Measurements from ENCODE around the gene ERBB4. TPM values are rescaled to one million over a fixed set of nuclear protein-coding genes. Genes with fewer than 3 reads are reported as not detected.

ERBB4 gene
- total and polyA plus RNA-seq, 2 of the 8 experiments (the other 6 are each of a cell fraction or from before 2014, with no cell fraction given) = 0.34 to 1.3 TPM

GRCh38 chr2:212030709-212031108 lies 507.9 kb downstream of the ERBB4 start:
- no peaks in the 10 kb centered on the region for H3K36me3 ChIP-seq (ENCODE audit: control insufficient read depth in 2 of 4, insufficient read depth in 4 of 4, low read length in 3 of 4)
- H2BK15ac ChIP-seq (ENCODE audit: low read length) = no peak overlapping the region
- no peak overlapping the region for H3K18ac ChIP-seq (ENCODE audit: extremely low read depth, low read length)
- H3K27ac ChIP-seq (ENCODE audit: low read depth, low read length) = no peak overlapping the region
- no peak overlapping the region for H3K4me3 ChIP-seq (ENCODE audit: extremely low read depth in 1 of 4, insufficient read depth in 2 of 4, low read depth in 3 of 4, low read length in 4 of 4)
- H2BK120ac ChIP-seq (replicated peaks; ENCODE audit: low read depth, low read length) = no peak overlapping the region
- H4K8ac ChIP-seq (ENCODE audit: extremely low read depth, insufficient read depth, low read length) = no peak overlapping the region
- CTCF ChIA-PET (ENCODE audit: partially characterized antibody) = interaction anchor here (2.8 kb wide), 1 partner anchor 10 kb away, joined by 11 read pairs; no protein-coding TSS in a partner anchor
- no peak overlapping the region for H4K5ac ChIP-seq (ENCODE audit: insufficient read length, low read depth, low read length)
- H2AK5ac ChIP-seq (ENCODE audit: low read depth, low read length) = no peak overlapping the region
- H3K79me2 ChIP-seq (ENCODE audit: control insufficient read depth in 1 of 2, insufficient read depth in 2 of 2, low read length in 2 of 2) = no peaks in the 10 kb centered on the region
- FAIRE-seq = no peak
- H2BK5ac ChIP-seq (ENCODE audit: low read depth, low read length) = no peak overlapping the region
- H4K20me1 ChIP-seq (replicated peaks in 1 of 2; ENCODE audit: control insufficient read depth in 1 of 2, insufficient read depth in 2 of 2, low read length in 2 of 2) = no peaks in the 10 kb centered on the region
- no peak overlapping the region for H2AFZ ChIP-seq (ENCODE audit: low read length)
- no peak overlapping the region for H2BK12ac ChIP-seq (ENCODE audit: low read depth, low read length)
- no peak overlapping the region for H3K23ac ChIP-seq (ENCODE audit: insufficient read length)
- H2BK20ac ChIP-seq (ENCODE audit: low read length) = no peak overlapping the region
- no peak overlapping the region for H3K4ac ChIP-seq (replicated peaks; ENCODE audit: insufficient read length, low read depth, low read length)
- no peaks in the 10 kb centered on the region for H3K23me2 ChIP-seq (ENCODE audit: low read depth, low read length)
- H3K9me3 ChIP-seq (ENCODE audit: insufficient read depth in 2 of 2, low read depth in 1 of 2, low read length in 1 of 2) = no peaks in the 10 kb centered on the region
- no peak for DNase-seq (ENCODE audit: low read depth in 1 of 2, low spot score in 2 of 2)
- H3K14ac ChIP-seq (ENCODE audit: insufficient read length) = no peak overlapping the region
- no peaks in the 10 kb centered on the region for H3K27me3 ChIP-seq (replicated peaks in 1 of 4; ENCODE audit: control insufficient read depth in 3 of 4, extremely low read depth in 1 of 4, insufficient read depth in 3 of 4, low read length in 3 of 4)
- H3K56ac ChIP-seq (replicated peaks; ENCODE audit: insufficient read length, low read depth, low read length) = no peak overlapping the region
- no peak overlapping the region for H3K9ac ChIP-seq (replicated peaks in 1 of 4; ENCODE audit: extremely low read depth in 1 of 4, low read depth in 3 of 4, low read length in 3 of 4)
- H3K4me1 ChIP-seq (replicated peaks in 1 of 4; ENCODE audit: control insufficient read depth in 3 of 4, insufficient read depth in 4 of 4, low read length in 3 of 4) = no peaks in the 10 kb centered on the region
- POLR2A ChIA-PET (ENCODE audit: partially characterized antibody) = no interaction called here
- no peak overlapping the region for H3K4me2 ChIP-seq (ENCODE audit: insufficient read depth in 1 of 2, low read depth in 2 of 2, low read length in 2 of 2)
- H3K79me1 ChIP-seq (ENCODE audit: low read depth, low read length) = no peaks in the 10 kb centered on the region
- 88% methylated on average over 4 of the region's 4 CpGs; no CpG with 5 or more reads in 1 of the 2 experiments for WGBS, 2 experiments (ENCODE audit: extremely low coverage in 1 of 2, insufficient coverage in 1 of 2, insufficient read length in 1 of 2, insufficient replicate concordance in 2 of 2, low coverage in 1 of 2, low lambda C conversion rate in 2 of 2, missing lambda C conversion rate in 1 of 2)
- no peak overlapping the region for H4K91ac ChIP-seq (replicated peaks; ENCODE audit: insufficient read length, low read length)
- TF ChIP-seq JUND (IDR thresholded peaks at IDR 0.05; ENCODE audit: low read length) (no peak), SAP30 (IDR thresholded peaks at IDR 0.05; ENCODE audit: insufficient read depth, insufficient replicate concordance, low read length) (no peak), RNF2 (IDR thresholded peaks at IDR 0.05; ENCODE audit: borderline replicate concordance, low read depth, low read length, missing control alignments, poor library complexity, severe bottlenecking) (no peak), EP300 (IDR thresholded peaks at IDR 0.05; ENCODE audit: borderline replicate concordance in 1 of 2, low read depth in 2 of 2, low read length in 2 of 2) (no peak), FOSL1 (IDR thresholded peaks at IDR 0.05; ENCODE audit: insufficient read depth, low read depth, low read length) (no peak), RAD21 (IDR thresholded peaks at IDR 0.05 in 1 of 2, conservative IDR thresholded peaks at IDR 0.05 in 1 of 2; ENCODE audit: low read depth in 2 of 2, low read length in 2 of 2) (no peak), EZH2 (IDR thresholded peaks at IDR 0.05; ENCODE audit: low read depth, low read length, severe bottlenecking) (no peak), USF2 (IDR thresholded peaks at IDR 0.05; ENCODE audit: low read length) (no peak)
- TF ChIP-seq, protein P1, sequence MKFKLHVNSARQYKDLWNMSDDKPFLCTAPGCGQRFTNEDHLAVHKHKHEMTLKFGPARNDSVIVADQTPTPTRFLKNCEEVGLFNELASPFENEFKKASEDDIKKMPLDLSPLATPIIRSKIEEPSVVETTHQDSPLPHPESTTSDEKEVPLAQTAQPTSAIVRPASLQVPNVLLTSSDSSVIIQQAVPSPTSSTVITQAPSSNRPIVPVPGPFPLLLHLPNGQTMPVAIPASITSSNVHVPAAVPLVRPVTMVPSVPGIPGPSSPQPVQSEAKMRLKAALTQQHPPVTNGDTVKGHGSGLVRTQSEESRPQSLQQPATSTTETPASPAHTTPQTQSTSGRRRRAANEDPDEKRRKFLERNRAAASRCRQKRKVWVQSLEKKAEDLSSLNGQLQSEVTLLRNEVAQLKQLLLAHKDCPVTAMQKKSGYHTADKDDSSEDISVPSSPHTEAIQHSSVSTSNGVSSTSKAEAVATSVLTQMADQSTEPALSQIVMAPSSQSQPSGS (IDR thresholded peaks at IDR 0.05; ENCODE audit: low read length) = no peak
